GM18508 (cell line): Measurements from ENCODE around the gene ACP1.
"Not testable (repeated sequence)": the region's sequence is repeated elsewhere in the genome, so short reads cannot be mapped to it uniquely, and the experiment has no call there.

ENCODE experiments used
- ATAC-seq: cut with Tn5 transposase; IDR thresholded peaks from one replicate; pipeline ENCODE4 v1.9.1; 2021; ENCODE audit warnings: moderate number of reproducible peaks; ENCODE audit not compliant: insufficient read depth, unreplicated experiment

Gene ACP1

GRCh38 chr2:305366-305765, 40.6 kb downstream of the ACP1 start:
- no peak for ATAC-seq

DNA sequence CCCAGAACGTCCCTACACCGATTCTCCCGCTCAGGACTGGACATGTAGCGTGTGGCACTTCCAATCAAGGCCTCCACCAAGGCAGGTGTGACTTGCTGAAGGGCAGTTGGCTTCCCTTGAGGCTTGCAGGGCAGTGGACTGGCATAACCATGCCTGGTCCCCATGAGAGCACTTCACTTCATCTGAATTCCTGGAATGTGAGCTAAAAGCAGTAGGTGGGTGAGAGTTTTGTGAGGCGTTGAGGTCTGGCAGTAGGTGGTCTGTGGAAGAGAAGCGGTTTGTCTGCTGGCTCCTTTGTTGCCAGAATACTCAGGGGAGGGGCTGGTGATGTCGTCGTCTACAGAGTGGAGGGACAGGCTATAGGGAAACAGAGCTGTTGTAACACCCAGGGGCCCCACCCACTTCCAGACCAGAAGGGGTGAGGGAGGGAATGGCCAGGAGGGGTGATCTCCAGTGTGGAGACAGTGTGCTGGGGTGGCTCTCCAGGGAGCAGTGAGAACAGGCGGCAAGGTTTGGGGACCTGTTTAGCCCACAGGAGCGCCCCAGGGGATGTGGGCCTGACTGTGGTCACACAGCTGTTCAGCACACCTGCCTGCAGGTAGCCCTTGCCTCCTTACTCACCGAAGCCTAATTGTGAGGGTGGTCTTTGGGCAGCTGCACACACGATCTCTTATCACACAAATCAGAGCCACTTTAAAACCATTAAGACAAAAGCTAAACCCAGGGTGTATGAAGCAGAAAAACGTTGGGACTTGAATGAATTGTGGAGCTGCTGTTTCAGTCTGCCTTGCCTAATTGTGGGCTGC, 44.6 kb downstream of the ACP1 start:
- ATAC-seq = no peak

- ATAC-seq = no peak
Observed at GRCh38 chr2:309954-310510, 45.3 kb downstream of the ACP1 start.

GRCh38 chr2:310994-311393, 46.2 kb downstream of the ACP1 start:
- no peak for ATAC-seq

GRCh38 chr2:313991-314390, 49.2 kb downstream of the ACP1 start:
- ATAC-seq = no peak

- no peak for ATAC-seq
Observed at GRCh38 chr2:314561-315336, 50.0 kb downstream of the ACP1 start.

- ATAC-seq = not testable (repeated sequence)
Observed at GRCh38 chr2:315925-316324, 51.2 kb downstream of the ACP1 start.

DNA sequence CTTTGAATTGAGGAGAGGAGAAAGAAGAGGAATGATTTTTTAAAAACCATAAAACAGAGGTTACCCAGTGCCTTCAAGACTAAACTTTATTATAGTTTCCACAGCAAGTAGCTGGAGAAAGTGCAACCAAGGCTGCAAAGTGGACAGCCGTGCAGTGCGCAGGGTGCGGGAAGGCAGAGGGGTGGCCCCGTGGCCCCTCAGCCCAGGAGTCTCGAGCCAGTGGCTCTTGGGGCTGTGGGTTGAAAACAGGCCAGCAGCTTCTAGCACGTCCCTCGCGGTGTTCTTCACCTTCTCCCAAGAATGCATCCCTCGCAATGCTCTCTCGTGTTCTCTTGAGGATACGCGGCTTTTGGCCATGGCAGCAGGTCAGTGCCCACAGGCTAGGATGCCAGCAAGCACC, 51.6 kb downstream of the ACP1 start:
- ATAC-seq = no peak

DNA sequence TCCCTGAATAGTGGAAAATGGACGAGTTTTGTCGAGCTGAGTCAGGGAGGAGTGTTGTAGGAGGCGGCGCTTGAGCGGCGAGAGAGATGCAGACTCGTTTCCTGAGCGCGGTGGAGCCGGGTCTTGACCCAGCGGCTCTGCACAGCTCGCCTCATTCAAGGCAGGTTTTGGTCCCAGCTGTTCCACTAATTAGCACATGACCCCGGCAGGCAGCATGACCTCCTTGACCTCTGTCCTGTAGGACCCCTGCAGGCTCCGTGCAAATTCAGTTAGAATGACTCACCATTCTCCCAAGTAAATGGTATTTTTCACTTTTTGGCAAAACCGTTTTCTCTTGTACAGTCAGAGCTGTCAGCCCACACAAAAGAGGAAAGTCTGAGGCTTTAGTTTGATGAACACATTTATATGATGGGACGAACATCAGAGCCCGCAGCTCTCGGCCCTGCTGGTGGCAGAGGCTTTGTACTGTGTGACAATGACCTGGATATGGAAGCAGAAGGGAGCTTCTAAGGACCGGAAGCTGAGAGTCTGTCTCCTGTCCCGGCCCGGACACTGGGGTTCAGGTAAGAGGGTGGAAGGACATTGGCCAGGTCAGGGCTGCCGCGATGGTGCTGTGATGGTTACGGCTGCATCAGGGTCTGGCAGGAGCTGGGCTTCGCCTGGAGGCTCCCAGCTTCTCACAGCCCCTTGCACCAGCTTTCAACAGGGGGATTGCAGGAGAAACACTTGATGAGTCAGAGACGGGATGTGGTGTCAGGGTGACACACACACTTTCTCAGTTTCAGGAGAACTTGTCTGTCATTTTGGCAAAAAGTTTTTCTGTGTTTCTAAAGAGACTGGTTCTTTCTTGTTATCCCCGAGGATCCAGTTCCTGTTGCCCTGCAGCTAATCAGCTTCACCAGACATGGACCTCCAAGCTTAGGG, 53.0 kb downstream of the ACP1 start:
- no peak for ATAC-seq

- ATAC-seq = no peak
Observed at GRCh38 chr2:319059-319600, 54.4 kb downstream of the ACP1 start.

GRCh38 chr2:320561-320960, 55.8 kb downstream of the ACP1 start:
- no peak for ATAC-seq

- ATAC-seq = no peak
Observed at GRCh38 chr2:322326-322725, 57.6 kb downstream of the ACP1 start.

DNA sequence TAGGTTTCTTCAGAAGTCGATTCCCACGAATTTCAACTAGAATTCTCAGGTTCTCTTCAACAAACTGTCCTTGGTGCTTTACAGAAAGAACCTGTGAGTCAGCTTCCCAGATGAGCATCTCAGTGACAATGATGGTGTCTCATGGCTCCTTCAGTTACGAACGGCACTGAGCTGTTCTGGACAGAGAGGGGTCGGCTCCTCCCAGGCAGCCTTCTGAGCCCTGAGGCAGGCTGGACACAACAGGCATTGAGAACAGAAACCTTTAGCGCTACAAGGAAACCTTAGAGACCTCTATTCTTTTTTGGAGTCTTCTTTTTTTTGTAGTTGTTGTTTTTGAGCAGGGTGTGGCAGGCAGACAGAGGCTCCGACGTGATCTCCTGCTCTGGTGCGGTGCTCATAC, 58.3 kb downstream of the ACP1 start:
- ATAC-seq = no peak
